Astrocyte of the hippocampus (primary cell): ENCODE results near the gene BAZ1B.
"Not testable (repeated sequence)": the region's sequence is repeated elsewhere in the genome, so short reads cannot be mapped to it uniquely, and the experiment has no call there.

Experiments used
- DNase-seq: peaks from one replicate; pipeline ENCODE4 v3.0.0; 2011; ENCODE audit warnings: low read depth, low spot score

BAZ1B gene

GRCh38 chr7:73522105-73522872 is at the start of gene BAZ1B:
BAZ1B (minus strand) TSS chr7:73522293; CDS start chr7:73521933, 360 bp downstream.
- DNase-seq = peak; percentile 99

GRCh38 chr7:73570977-73571376 is 48.9 kb upstream of the BAZ1B start:
- no peak for DNase-seq

- DNase-seq = no peak
Measured at GRCh38 chr7:73570521-73570920, 48.4 kb upstream of the BAZ1B start.

- DNase-seq = no peak
Measured at GRCh38 chr7:73569042-73569608, 47.0 kb upstream of the BAZ1B start.

GRCh38 chr7:73567846-73568685 is 46.0 kb upstream of the BAZ1B start:
- DNase-seq = no peak

- DNase-seq = no peak
Measured at GRCh38 chr7:73567140-73567539, 45.0 kb upstream of the BAZ1B start.

- DNase-seq = not testable (repeated sequence)
Measured at GRCh38 chr7:73566431-73566830, 44.3 kb upstream of the BAZ1B start.

GRCh38 chr7:73565675-73566340 is 43.7 kb upstream of the BAZ1B start:
- no peak for DNase-seq

- DNase-seq = peak; percentile 76
Measured at GRCh38 chr7:73560109-73560835, 38.2 kb upstream of the BAZ1B start.

GRCh38 chr7:73557397-73558257 is 35.5 kb upstream of the BAZ1B start, which contains the start of gene BCL7B:
BCL7B (minus strand) TSS chr7:73557690; CDS start chr7:73557578, 112 bp downstream.
- peak; percentile 86 for DNase-seq

GRCh38 chr7:73557108-73557396 is 35.0 kb upstream of the BAZ1B start:
- DNase-seq = peak; percentile 98

- DNase-seq = no peak
Measured at GRCh38 chr7:73556208-73557107, 34.4 kb upstream of the BAZ1B start.

GRCh38 chr7:73555411-73555982 is 33.4 kb upstream of the BAZ1B start:
- DNase-seq = no peak

GRCh38 chr7:73550093-73550492 is 28.0 kb upstream of the BAZ1B start:
- not testable (repeated sequence) for DNase-seq

- DNase-seq = no peak
Measured at GRCh38 chr7:73549176-73549575, 27.1 kb upstream of the BAZ1B start.

- no peak for DNase-seq
Measured at GRCh38 chr7:73547841-73548240, 25.7 kb upstream of the BAZ1B start.

- DNase-seq = no peak
Measured at GRCh38 chr7:73544678-73545077, 22.6 kb upstream of the BAZ1B start.

GRCh38 chr7:73541722-73542121 is 19.6 kb upstream of the BAZ1B start:
- no peak for DNase-seq

- no peak for DNase-seq
Measured at GRCh38 chr7:73539709-73540108, 17.6 kb upstream of the BAZ1B start.
